DOHH2 (cell line): ENCODE data around the gene ANTXR1.

Source experiments
- CTCF ChIP-seq: fragments of 200-600 bp; sonication (generic); IDR thresholded peaks from one replicate; pipeline ENCODE4 v1.5.1; 2014; ENCODE audit warnings: antibody characterized with exemption, mild to moderate bottlenecking, low read depth, low read length; ENCODE audit not compliant: poor library complexity, severe bottlenecking
- EZH2phosphoT487 ChIP-seq: fragments of 200-600 bp; sonication (generic); IDR thresholded peaks from 2 replicates; pipeline ENCODE4 v1.6.1; 2017; ENCODE audit warnings: borderline replicate concordance, mild to moderate bottlenecking, antibody characterized with exemption, low read length, moderate library complexity, mixed read lengths

- TF ChIP-seq CTCF (no peak), EZH2phosphoT487 (no peak)
These were observed 5.4 kb upstream of the ANTXR1 start for GRCh38 chr2:69007603-69008002.
